HG03342 (cell line): ENCODE results near the gene GALNT13.

Experiments
- ATAC-seq: cut with Tn5 transposase; IDR thresholded peaks from one replicate; pipeline ENCODE4 v1.9.1; 2021; ENCODE audit warnings: mild to moderate bottlenecking, moderate library complexity; ENCODE audit not compliant: unreplicated experiment

Gene GALNT13

GRCh38 chr2:154203902-154204301 lies 332.2 kb downstream of the GALNT13 start:
- no peak for ATAC-seq

- ATAC-seq: no peak
These were observed 335.7 kb downstream of the GALNT13 start for GRCh38 chr2:154207288-154208047.

GRCh38 chr2:154223726-154224125 lies 352.0 kb downstream of the GALNT13 start:
- ATAC-seq: no peak

- no peak for ATAC-seq
These were observed 355.2 kb downstream of the GALNT13 start for GRCh38 chr2:154226931-154227330.

GRCh38 chr2:154228566-154229280 lies 357.0 kb downstream of the GALNT13 start:
- no peak for ATAC-seq

DNA sequence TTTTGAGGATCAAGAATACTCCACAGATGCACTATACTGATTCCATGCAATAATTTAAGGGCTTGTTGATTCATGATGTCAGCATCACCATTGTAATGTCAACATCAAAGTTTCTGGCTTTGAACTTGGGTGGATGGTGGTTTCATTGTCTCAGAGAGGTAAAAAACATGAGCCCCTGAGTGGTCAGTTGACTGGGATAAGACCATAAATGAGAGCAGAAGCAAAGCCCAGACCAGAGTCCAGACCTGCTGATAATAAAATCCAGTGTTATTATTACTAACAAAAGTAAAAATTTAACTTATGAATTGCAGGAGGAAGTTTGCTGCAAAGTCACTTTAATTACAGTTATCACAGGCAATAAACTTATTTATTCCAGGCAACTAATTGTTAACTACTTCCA lies 358.2 kb downstream of the GALNT13 start:
- ATAC-seq: no peak

- ATAC-seq: no peak
These were observed 359.3 kb downstream of the GALNT13 start for GRCh38 chr2:154231021-154231420.

GRCh38 chr2:154233231-154233630 lies 361.5 kb downstream of the GALNT13 start:
- no peak for ATAC-seq

GRCh38 chr2:154238252-154238651 lies 366.5 kb downstream of the GALNT13 start:
- ATAC-seq: no peak

DNA sequence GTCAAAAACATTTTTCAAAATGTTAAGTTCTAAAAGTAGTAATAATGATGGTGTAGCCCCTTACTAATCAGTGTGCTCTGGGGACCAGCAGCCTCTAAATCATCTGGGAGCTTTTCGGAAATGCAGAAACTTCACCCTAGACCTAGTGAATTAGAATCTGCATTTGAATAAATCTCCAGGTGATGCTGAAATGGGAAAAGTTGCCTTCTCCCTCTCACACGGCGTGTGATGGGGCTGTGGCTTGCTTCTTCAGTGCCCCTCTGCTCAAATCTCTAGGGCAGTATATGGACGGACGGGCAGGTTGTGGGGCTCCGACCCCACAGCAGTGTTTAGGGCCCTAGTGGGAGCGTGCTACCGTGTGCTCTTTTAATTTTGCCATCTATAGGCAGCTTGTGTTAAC lies 368.6 kb downstream of the GALNT13 start:
- no peak for ATAC-seq

- no peak for ATAC-seq
These were observed 369.2 kb downstream of the GALNT13 start for GRCh38 chr2:154240921-154241379.

DNA sequence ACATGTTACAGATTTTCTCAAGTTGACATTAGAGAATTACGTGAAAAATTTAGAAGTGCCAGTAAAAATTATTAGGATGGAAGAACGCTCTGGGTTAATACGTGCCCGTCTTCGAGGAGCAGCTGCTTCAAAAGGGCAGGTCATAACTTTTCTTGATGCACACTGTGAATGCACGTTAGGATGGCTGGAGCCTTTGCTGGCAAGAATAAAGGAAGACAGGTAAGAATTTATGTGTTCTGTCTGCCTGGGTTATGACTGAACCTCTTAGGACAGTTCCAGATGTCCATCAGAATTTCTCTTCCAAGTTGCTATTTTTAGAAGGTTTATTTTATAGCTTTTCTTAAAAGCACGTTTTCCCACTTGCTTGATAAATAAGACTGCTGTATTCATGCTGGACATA lies 371.0 kb downstream of the GALNT13 start:
- no peak for ATAC-seq

DNA sequence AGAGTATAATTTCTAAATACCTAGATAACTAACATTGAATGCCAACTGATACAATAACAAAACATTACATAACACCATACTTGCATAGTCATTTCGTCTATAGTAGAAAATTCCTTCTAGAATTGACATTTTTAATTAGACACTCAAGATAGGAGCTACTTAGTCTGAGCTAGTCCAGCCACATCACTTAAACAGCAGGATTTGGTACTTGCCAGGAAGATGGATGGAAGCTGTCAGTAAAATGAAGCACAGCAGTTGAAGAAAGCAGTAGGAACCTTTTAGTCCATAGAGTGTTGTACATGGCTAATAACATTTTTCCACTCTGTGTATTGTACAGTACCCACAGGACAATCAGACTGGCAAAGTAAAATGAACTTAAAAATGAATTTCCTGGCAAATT lies 372.0 kb downstream of the GALNT13 start:
- ATAC-seq: no peak

DNA sequence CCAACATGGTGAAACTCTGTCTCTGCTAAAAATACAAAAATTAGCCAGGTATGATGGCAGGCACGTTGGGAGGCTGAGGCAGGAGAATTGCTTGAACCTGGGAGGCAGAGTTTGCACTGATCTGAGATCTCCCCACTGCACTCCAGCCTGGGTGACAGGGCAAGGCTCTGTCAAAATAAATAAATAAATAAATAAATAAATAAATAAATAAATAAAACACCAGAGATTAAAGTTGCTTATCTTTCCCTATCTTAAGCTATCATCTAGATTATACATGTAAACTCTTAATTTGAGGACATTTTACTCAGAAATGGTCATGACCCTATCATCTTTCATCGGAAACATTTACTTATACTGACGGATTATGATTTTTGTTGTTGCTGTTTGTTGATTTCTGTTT lies 373.2 kb downstream of the GALNT13 start:
- no peak for ATAC-seq

- no peak for ATAC-seq
These were observed 375.8 kb downstream of the GALNT13 start for GRCh38 chr2:154247503-154247902.

GRCh38 chr2:154256136-154256535 lies 384.4 kb downstream of the GALNT13 start:
- no peak for ATAC-seq

- no peak for ATAC-seq
These were observed 387.3 kb downstream of the GALNT13 start for GRCh38 chr2:154259030-154259429.

GRCh38 chr2:154261473-154262027 lies 389.8 kb downstream of the GALNT13 start:
- ATAC-seq: no peak

DNA sequence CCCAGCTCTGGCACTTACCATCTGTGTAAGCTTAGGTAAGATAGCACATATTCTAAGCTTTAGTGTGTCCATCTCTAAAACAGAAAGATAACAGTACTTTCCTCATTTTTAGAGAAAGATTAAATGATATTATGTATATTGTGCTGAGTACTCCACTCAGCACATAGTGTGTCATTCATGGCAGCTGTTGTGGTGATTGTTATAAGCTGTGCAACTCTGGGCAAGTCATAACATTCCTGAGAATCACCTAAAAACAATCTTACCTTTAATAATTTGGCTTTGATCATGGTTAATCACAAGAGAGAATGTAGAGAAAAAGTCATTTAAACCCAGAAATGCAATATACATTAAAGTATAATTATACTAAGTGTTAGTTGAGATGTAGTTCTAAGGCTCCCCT lies 391.5 kb downstream of the GALNT13 start:
- no peak for ATAC-seq

GRCh38 chr2:154264024-154264423 lies 392.3 kb downstream of the GALNT13 start:
- ATAC-seq: no peak

GRCh38 chr2:154267983-154268382 lies 396.3 kb downstream of the GALNT13 start:
- no peak for ATAC-seq

DNA sequence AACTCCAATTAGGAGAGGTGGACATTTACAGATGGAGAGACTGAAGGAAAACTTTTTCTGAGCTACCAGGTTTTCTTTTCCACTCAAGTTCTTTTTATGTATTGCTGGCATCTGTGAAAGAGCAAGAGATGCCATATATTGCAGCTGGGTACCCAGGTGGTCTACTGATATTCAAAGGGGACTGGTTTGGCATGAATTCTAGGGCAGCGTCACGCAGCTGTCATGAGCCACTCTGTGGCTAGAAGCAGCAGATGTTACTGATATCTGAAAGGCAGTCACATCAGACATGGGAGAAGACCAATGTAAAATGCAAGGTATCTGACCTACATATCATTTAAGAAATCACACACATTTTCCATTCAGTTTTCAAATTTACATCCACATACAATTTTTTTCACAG lies 408.8 kb downstream of the GALNT13 start:
- ATAC-seq: no peak
